Measurements from ENCODE around the gene TMTC1. TPM values are rescaled to one million over a fixed set of nuclear protein-coding genes. Genes with fewer than 3 reads are reported as not detected.

The TMTC1 gene
- total RNA-seq, 1 donor from 2014 or later: 16.1 TPM

DNA sequence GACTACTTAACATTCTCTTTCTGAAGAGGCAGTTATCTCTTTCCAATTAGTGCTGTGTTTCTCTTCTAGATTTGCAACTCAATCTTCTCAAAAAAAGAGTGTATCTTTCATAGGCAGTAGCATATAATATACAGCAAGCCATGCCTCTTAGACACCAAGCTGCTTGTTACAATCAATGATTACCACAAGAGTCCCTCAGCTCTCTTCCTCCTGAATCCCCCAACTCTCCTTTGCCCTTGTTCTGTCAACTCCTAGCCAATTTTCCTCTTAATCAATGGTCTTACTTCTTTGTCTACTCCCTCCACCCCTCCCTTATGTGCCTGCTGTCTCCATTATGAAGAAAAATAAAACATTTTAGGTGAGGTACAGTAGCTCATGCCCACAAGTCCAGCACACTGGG lies 2.6 kb downstream of the TMTC1 start:
- H3K4me2 ChIP-seq: peak overlapping the region; percentile 75
- H3K4me3 ChIP-seq: peak overlapping the region; percentile 82
- Mint-ChIP-seq H3K4me3 (peak overlapping the region; percentile 94), H3K27ac (no peak overlapping the region), H3K4me1 (peaks cover 18% of the 10 kb centered on the region), H3K9me3 (peaks cover 28% of the 10 kb centered on the region), H3K36me3 (peaks cover 18% of the 10 kb centered on the region), H3K27me3 (ENCODE audit: insufficient read depth, low read depth) (no peaks in the 10 kb centered on the region)
- H3K27me3 ChIP-seq: peaks cover 16% of the 10 kb centered on the region
- H3K79me2 ChIP-seq (ENCODE audit: low read depth): peaks cover 54% of the 10 kb centered on the region
- H3K9ac ChIP-seq: no peak overlapping the region
- TF ChIP-seq, protein P1, sequence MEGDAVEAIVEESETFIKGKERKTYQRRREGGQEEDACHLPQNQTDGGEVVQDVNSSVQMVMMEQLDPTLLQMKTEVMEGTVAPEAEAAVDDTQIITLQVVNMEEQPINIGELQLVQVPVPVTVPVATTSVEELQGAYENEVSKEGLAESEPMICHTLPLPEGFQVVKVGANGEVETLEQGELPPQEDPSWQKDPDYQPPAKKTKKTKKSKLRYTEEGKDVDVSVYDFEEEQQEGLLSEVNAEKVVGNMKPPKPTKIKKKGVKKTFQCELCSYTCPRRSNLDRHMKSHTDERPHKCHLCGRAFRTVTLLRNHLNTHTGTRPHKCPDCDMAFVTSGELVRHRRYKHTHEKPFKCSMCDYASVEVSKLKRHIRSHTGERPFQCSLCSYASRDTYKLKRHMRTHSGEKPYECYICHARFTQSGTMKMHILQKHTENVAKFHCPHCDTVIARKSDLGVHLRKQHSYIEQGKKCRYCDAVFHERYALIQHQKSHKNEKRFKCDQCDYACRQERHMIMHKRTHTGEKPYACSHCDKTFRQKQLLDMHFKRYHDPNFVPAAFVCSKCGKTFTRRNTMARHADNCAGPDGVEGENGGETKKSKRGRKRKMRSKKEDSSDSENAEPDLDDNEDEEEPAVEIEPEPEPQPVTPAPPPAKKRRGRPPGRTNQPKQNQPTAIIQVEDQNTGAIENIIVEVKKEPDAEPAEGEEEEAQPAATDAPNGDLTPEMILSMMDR (IDR thresholded peaks at IDR 0.05): no peak
- no peak for TF ChIP-seq EZH2 (IDR thresholded peaks at IDR 0.05)
- no peak for TF ChIP-seq EZH2phosphoT487 (IDR thresholded peaks at IDR 0.05)
- H4K20me1 ChIP-seq (ENCODE audit: low read depth): peaks cover 17% of the 10 kb centered on the region
- no peak for DNase-seq (ENCODE audit: low spot score)
- no peak overlapping the region for H2AFZ ChIP-seq (replicated peaks)
- no peak overlapping the region for H3K27ac ChIP-seq
- no peaks in the 10 kb centered on the region for H3F3A ChIP-seq (ENCODE audit: low read depth)
- peaks cover 10% of the 10 kb centered on the region for H3K4me1 ChIP-seq
- peaks cover 7% of the 10 kb centered on the region for H3K9me3 ChIP-seq (ENCODE audit: low read depth)
- H3K36me3 ChIP-seq: peaks cover 10% of the 10 kb centered on the region

DNA sequence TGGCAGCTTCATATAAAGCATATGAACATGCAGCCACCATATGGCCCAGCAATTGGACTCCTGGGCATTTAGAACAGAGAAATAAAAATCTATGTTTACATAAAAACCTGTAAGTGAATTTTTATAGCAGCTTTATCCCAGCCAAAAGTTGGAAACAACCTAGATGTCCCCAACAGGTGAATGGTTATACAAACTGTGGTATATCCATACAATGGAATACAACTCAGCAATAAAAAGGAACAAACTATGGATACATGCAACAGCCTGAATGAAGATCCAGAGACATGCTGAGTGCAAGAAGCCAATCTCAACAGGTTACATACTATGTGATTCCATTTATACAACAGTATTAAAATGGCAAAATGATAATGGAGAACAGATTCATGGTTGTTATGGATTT lies 3.7 kb downstream of the TMTC1 start:
- Mint-ChIP-seq H3K27me3 (ENCODE audit: insufficient read depth, low read depth) (no peaks in the 10 kb centered on the region), H3K36me3 (peaks cover 26% of the 10 kb centered on the region), H3K4me3 (no peak overlapping the region), H3K4me1 (peaks cover 18% of the 10 kb centered on the region), H3K9me3 (peaks cover 39% of the 10 kb centered on the region), H3K27ac (no peak overlapping the region)
- no peak for DNase-seq (ENCODE audit: low spot score)
- Histone ChIP-seq H4K20me1 (ENCODE audit: low read depth) (peaks cover 17% of the 10 kb centered on the region), H3K27ac (no peak overlapping the region), H3K4me2 (no peak overlapping the region), H3K27me3 (peaks cover 16% of the 10 kb centered on the region), H3F3A (ENCODE audit: low read depth) (no peaks in the 10 kb centered on the region), H3K9me3 (ENCODE audit: low read depth) (peaks cover 9% of the 10 kb centered on the region), H3K36me3 (peaks cover 10% of the 10 kb centered on the region), H3K4me1 (peaks cover 10% of the 10 kb centered on the region), H2AFZ (replicated peaks) (no peak overlapping the region), H3K9ac (no peak overlapping the region), H3K79me2 (ENCODE audit: low read depth) (peaks cover 65% of the 10 kb centered on the region), H3K4me3 (no peak overlapping the region)
- no peak for TF ChIP-seq EZH2 (IDR thresholded peaks at IDR 0.05)
- TF ChIP-seq, protein P1 (IDR thresholded peaks at IDR 0.05): no peak
- TF ChIP-seq EZH2phosphoT487 (IDR thresholded peaks at IDR 0.05): no peak

DNA sequence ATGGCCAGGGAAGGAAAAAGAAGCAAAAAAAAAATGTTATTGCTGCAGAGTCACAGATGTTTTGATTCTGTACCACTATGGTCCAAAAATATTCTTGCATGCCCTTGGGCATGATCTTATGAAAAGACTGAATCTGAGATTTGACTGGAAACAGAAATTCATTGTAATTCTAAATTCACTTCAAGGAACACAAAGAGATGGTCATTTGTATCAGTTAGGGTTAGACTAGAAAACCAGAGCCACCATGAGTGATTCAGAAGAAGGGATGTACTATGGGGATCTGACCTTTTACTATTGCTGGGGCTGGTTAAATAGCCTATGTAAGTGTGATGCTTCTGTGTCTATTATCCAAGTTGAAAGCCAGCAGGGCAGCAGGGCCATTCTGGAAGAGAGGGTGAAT lies 5.2 kb downstream of the TMTC1 start:
- no peak overlapping the region for H3K27ac ChIP-seq
- no peak overlapping the region for H2AFZ ChIP-seq (replicated peaks)
- Mint-ChIP-seq H3K27ac (no peak overlapping the region), H3K4me3 (no peak overlapping the region), H3K4me1 (peaks cover 18% of the 10 kb centered on the region), H3K27me3 (ENCODE audit: insufficient read depth, low read depth) (no peaks in the 10 kb centered on the region), H3K36me3 (peaks cover 36% of the 10 kb centered on the region), H3K9me3 (peaks cover 50% of the 10 kb centered on the region)
- H3K9me3 ChIP-seq (ENCODE audit: low read depth): peaks cover 9% of the 10 kb centered on the region
- H3K4me1 ChIP-seq: peaks cover 10% of the 10 kb centered on the region
- TF ChIP-seq, protein P1 (IDR thresholded peaks at IDR 0.05): no peak
- TF ChIP-seq EZH2phosphoT487 (IDR thresholded peaks at IDR 0.05) (no peak), EZH2 (IDR thresholded peaks at IDR 0.05) (no peak)
- H3K4me3 ChIP-seq: no peak overlapping the region
- peaks cover 17% of the 10 kb centered on the region for H4K20me1 ChIP-seq (ENCODE audit: low read depth)
- H3K79me2 ChIP-seq (ENCODE audit: low read depth): peaks cover 71% of the 10 kb centered on the region
- no peak overlapping the region for H3K4me2 ChIP-seq
- DNase-seq (ENCODE audit: low spot score): no peak
- H3K36me3 ChIP-seq: peaks cover 10% of the 10 kb centered on the region
- no peak overlapping the region for H3K9ac ChIP-seq
- peaks cover 16% of the 10 kb centered on the region for H3K27me3 ChIP-seq
- H3F3A ChIP-seq (ENCODE audit: low read depth): no peaks in the 10 kb centered on the region
